Stimulated activated CD8-positive, alpha-beta memory T cell treated with anti-CD3 and anti-CD28 coated beads, Interleukin-12 subunit alpha, Interleukin-12 subunit beta, amount 100 ng/mL, for 1 hour (primary cell): ENCODE measurements around the gene MPP3.
"Not testable (repeated sequence)": the region's sequence is repeated elsewhere in the genome, so short reads cannot be mapped to it uniquely, and the experiment has no call there.

ENCODE experiments used
- DNase-seq: peaks from one replicate; pipeline ENCODE4 v3.0.0-alpha.2; 2020; ENCODE audit warnings: low read depth

The MPP3 gene

GRCh38 chr17:43805117-43805516, 27.8 kb downstream of the MPP3 start:
- no peak for DNase-seq

- no peak for DNase-seq
Measured at GRCh38 chr17:43803758-43804157, 29.2 kb downstream of the MPP3 start.

GRCh38 chr17:43801844-43802243, 31.1 kb downstream of the MPP3 start:
- DNase-seq = no peak

GRCh38 chr17:43800736-43801135, 32.2 kb downstream of the MPP3 start:
- DNase-seq = no peak

- DNase-seq = no peak
Measured at GRCh38 chr17:43799047-43799446, 33.9 kb downstream of the MPP3 start.

- DNase-seq = not testable (repeated sequence)
Measured at GRCh38 chr17:43798024-43798423, 34.9 kb downstream of the MPP3 start.

GRCh38 chr17:43792668-43793067, 40.3 kb downstream of the MPP3 start:
- not testable (repeated sequence) for DNase-seq

- no peak for DNase-seq
Measured at GRCh38 chr17:43791589-43791988, 41.4 kb downstream of the MPP3 start.

- no peak for DNase-seq
Measured at GRCh38 chr17:43790311-43790940, 42.5 kb downstream of the MPP3 start.

GRCh38 chr17:43789482-43789881, 43.5 kb downstream of the MPP3 start:
- DNase-seq = no peak

- DNase-seq = no peak
Measured at GRCh38 chr17:43788540-43788939, 44.4 kb downstream of the MPP3 start.

GRCh38 chr17:43787728-43788127, 45.2 kb downstream of the MPP3 start:
- no peak for DNase-seq

GRCh38 chr17:43784628-43785101, 48.3 kb downstream of the MPP3 start:
- no peak for DNase-seq

GRCh38 chr17:43784068-43784467, 48.9 kb downstream of the MPP3 start:
- DNase-seq = no peak

- DNase-seq = no peak
Measured at GRCh38 chr17:43782913-43783680, 49.8 kb downstream of the MPP3 start.

GRCh38 chr17:43780135-43780534, 52.8 kb downstream of the MPP3 start, which contains the start of gene CFAP97D1:
TSS of gene CFAP97D1 (plus strand) at chr17:43780435. CDS start at chr17:43780463, 28 bp downstream.
- DNase-seq = no peak

- DNase-seq = no peak
Measured at GRCh38 chr17:43779145-43780125, 53.5 kb downstream of the MPP3 start.

GRCh38 chr17:43778337-43779144, 54.4 kb downstream of the MPP3 start, which contains the start of gene DUSP3:
TSS of gene DUSP3 (minus strand) at chr17:43778977. CDS start at chr17:43778924, 53 bp downstream.
- peak; percentile 43 for DNase-seq

GRCh38 chr17:43774304-43775250, 58.4 kb downstream of the MPP3 start:
- no peak for DNase-seq
